Panc1 (cell line): Measurements from ENCODE around the gene NSD1.

Experiments
- CTCF ChIP-seq: fragments of 450-650 bp; IDR thresholded peaks from 2 replicates; pipeline ENCODE4 v1.5.1; 2017; ENCODE audit warnings: mild to moderate bottlenecking
- POLR2AphosphoS5 ChIP-seq: IDR thresholded peaks from 2 replicates; pipeline ENCODE4 v1.6.1; 2012; ENCODE audit warnings: mild to moderate bottlenecking, low read depth, low read length, moderate library complexity
- SIN3A ChIP-seq: IDR thresholded peaks from 2 replicates; pipeline ENCODE4 v1.6.1; 2012; ENCODE audit warnings: low read depth, mild to moderate bottlenecking, low read length, moderate library complexity, borderline replicate concordance; ENCODE audit not compliant: insufficient read depth
- TCF7L2 ChIP-seq: IDR thresholded peaks from 2 replicates; pipeline ENCODE4 v1.6.1; 2011; ENCODE audit warnings: mild to moderate bottlenecking, low read depth, low read length, inconsistent platforms
- TF ChIP-seq, protein P1 (sequence below), 2 experiments: IDR thresholded peaks; 2 replicates each; pipeline ENCODE4 v1.6.1; 2011 to 2012; ENCODE audit warnings: low read depth in 2 of 2, control low read depth in 1 of 2, low read length in 1 of 2, mild to moderate bottlenecking in 1 of 2, moderate library complexity in 1 of 2; ENCODE audit not compliant: insufficient read depth in 1 of 2

DNA sequence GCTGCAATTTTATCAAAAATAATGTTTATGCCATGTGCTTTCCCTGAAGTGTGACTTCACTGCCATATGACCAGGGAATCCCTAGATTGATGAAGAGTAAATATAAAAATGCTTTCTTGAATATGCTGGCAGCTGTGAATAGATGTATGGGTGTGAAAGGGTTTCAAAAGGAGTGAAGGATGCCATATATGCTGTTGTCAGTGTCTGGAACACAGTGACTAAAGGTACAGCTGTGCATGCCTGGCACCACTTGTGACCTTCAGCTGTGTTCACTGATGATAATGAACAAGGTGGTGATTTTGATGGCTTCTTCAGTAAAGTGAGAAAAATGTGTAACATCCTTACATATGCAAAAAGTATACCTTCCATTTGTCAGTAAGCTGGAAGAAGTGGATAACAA is 100.2 kb downstream of the NSD1 start:
- TF ChIP-seq CTCF: no peak
- no peak for TF ChIP-seq SIN3A
- TF ChIP-seq TCF7L2: no peak
- TF ChIP-seq POLR2AphosphoS5: no peak
- TF ChIP-seq, protein P1, sequence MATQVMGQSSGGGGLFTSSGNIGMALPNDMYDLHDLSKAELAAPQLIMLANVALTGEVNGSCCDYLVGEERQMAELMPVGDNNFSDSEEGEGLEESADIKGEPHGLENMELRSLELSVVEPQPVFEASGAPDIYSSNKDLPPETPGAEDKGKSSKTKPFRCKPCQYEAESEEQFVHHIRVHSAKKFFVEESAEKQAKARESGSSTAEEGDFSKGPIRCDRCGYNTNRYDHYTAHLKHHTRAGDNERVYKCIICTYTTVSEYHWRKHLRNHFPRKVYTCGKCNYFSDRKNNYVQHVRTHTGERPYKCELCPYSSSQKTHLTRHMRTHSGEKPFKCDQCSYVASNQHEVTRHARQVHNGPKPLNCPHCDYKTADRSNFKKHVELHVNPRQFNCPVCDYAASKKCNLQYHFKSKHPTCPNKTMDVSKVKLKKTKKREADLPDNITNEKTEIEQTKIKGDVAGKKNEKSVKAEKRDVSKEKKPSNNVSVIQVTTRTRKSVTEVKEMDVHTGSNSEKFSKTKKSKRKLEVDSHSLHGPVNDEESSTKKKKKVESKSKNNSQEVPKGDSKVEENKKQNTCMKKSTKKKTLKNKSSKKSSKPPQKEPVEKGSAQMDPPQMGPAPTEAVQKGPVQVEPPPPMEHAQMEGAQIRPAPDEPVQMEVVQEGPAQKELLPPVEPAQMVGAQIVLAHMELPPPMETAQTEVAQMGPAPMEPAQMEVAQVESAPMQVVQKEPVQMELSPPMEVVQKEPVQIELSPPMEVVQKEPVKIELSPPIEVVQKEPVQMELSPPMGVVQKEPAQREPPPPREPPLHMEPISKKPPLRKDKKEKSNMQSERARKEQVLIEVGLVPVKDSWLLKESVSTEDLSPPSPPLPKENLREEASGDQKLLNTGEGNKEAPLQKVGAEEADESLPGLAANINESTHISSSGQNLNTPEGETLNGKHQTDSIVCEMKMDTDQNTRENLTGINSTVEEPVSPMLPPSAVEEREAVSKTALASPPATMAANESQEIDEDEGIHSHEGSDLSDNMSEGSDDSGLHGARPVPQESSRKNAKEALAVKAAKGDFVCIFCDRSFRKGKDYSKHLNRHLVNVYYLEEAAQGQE (IDR thresholded peaks at IDR 0.05; ENCODE audit: insufficient read depth in 1 of 2, low read depth in 2 of 2, low read length in 1 of 2): no peak
